Measurements from ENCODE around the gene SPINT1. TPM values are rescaled to one million over a fixed set of nuclear protein-coding genes. Genes with fewer than 3 reads are reported as not detected.

SPINT1 gene
- total RNA-seq, 2 donors from 2014 or later: 392 to 417 TPM

DNA sequence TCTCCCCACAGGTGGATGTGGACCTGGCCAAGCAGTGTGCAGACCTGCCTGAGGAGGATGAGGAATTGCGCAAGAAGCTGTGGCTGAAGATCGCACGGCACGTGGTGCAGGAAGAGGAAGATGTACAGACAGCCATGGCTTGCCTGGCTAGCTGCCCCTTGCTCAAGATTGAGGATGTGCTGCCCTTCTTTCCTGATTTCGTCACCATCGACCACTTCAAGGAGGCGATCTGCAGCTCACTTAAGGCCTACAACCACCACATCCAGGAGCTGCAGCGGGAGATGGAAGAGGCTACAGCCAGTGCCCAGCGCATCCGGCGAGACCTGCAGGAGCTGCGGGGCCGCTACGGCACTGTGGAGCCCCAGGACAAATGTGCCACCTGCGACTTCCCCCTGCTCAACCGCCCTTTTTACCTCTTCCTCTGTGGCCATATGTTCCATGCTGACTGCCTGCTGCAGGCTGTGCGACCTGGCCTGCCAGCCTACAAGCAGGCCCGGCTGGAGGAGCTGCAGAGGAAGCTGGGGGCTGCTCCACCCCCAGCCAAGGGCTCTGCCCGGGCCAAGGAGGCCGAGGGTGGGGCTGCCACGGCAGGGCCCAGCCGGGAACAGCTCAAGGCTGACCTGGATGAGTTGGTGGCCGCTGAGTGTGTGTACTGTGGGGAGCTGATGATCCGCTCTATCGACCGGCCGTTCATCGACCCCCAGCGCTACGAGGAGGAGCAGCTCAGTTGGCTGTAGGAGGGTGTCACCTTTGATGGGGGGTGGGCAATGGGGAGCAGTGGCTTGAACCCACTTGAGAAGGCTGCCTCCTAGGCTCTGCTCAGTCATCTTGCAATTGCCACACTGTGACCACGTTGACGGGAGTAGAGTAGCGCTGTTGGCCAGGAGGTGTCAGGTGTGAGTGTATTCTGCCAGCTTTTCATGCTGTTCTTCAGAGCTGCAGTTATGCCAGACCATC, 59.0 kb downstream of the SPINT1 start:
- DNase-seq (no peak), ATAC-seq (no peak)
- intact Hi-C loops (cut with DNase I, micrococcal nuclease): loop anchor here (5.0 to 10.0 kb wide), 2 partner anchors 282 to 284 kb away; no protein-coding TSS in a partner anchor

DNA sequence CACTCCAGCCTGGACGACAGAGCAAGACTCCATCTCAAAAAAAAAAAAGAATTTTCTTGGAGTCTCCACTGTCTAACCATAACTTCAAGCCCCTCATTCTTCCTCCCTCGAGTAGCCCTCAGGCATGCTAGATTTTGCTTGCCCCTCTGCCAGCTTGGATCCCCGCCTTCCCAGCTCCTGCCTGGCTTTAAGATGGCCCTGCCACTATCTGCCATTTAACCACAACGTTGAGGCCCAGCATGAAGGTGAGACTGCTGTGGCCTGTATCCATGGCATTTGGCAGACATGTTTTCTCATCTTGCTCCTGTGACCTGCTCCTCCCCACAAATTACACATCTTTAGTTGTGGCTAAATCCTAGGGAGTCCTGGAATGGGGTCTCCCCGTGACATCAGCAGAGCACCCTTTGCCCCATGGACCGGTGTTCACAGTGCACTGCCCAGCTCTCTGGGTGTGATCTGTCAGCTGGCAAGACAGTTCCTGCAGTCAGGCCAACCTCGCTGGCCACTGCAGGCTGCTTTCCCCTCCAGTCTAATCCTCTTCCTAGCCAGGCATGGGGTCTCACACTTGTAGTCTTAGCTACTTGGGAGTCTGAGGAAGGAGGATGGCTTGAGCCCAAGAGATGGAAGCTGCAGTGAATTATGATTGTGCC, 60.8 kb downstream of the SPINT1 start:
- intact Hi-C loops (cut with DNase I, micrococcal nuclease): loop anchor here (5.0 to 10.0 kb wide), 2 partner anchors 280 to 283 kb away; no protein-coding TSS in a partner anchor
- ATAC-seq: no peak
- no peak for DNase-seq

DNA sequence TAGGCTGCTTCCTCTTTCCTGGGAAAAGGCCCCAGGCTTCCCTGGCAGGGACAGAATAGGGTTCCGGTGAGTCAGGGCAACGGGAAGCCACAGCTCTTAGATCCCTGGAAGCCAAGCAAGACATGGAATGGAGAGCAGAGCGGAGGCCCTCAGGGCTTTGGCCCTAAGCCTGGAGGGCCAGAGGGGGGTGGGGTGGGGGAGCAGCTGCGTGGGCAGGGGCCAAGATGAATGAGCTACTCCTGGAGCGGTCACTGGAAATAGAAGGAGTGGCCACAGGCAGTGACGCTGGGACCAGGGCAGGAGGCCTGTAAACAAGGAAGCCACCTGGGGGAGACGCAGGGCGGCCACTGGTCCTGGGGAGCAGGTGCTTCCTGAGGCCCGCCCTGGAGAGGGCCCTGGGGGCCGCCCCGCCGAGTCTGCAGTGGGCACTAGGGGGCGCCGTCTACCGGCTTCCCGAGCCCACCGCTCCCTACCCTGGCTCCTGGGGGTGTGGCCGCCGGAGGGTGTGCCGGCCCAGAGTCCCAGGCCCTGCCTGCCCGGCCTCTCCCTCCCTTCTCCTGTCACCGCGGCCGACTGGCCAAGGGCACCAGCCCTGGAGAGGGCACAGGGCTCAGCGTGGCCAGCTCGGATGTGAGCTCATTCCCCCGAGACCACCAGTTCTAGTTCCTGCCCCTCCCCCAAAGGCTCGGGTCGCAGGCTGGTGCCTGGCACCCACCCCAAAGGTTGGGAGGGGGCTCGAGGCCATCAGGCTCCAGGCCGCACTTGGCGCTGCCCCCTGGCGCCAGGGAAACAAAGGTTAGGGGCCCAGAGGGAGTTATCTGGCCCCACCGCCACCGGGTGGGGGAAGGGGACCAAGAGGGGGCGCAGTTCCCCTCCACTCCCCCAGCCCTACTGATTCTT, 62.5 kb downstream of the SPINT1 start:
- DNase-seq (peak; percentile 95 to 96), ATAC-seq (peak; percentile 80)
- intact Hi-C loops (cut with DNase I, micrococcal nuclease): loop anchor here (2.0 to 10.0 kb wide), 2 partner anchors 112 to 278 kb away; no protein-coding TSS in a partner anchor

DNA sequence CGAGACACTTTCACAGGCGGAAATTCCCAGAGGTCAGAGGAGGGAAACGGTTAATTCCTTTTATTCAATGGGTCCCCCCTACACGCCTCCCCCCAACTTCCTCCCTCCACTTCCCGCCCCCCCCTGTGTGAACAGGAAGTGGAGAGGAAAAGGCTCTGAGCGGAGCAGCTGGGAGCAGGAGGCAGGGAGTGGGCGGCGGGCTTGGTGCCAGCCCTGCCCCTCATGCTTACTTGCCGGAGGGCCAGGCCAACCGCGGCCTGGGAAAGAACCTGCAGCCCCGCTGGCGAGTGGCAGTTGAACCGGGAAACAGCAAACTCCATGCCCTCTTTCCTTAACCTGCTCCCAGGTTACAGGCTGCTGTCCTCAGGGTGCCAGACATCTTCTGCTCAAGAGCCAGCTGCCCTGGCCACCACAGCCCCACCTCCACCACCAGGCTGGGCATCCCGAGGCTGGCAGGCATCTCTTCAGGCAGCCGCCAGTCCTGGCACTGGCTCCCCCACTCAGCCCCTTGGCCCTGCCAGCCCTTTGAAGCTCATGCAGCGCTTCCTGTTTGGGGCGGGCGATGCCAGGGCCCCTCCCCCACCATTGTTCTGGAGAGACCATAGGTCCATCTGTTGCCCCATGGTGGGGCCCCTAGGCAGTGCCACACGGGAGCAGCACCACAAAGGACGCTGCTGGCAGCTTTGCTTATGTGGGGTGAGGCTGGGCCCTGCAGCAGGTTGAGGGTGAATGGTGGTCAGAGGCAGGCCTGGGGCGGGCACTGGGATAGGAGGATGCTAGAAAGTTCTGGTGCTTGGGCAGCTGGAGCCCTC, 63.3 kb downstream of the SPINT1 start:
- peak; percentile 82 to 84 for DNase-seq
- peak; percentile 40 for ATAC-seq
- intact Hi-C loops (cut with DNase I, micrococcal nuclease): loop anchor here (2.0 to 10.0 kb wide), 2 partner anchors 112 to 278 kb away; no protein-coding TSS in a partner anchor

Other genes starting within 250 kb of the SPINT1 start
- 1 to 10 TPM; 2.4 to 8.0 TPM for gene KNL1, start 249.8 kb upstream of the SPINT1 start, total RNA-seq
- gene RAD51, start 148.9 kb upstream of the SPINT1 start, total RNA-seq: 1 to 10 TPM; 2.6 to 7.1 TPM
- 10 to 100 TPM; 32.4 to 40.2 TPM for gene RMDN3, start 88.8 kb upstream of the SPINT1 start, total RNA-seq
- gene GCHFR, start 80.0 kb upstream of the SPINT1 start, total RNA-seq: 10 to 100 TPM; 21.2 to 35.1 TPM
- gene C15orf62, start 74.1 kb upstream of the SPINT1 start, total RNA-seq: under 1 TPM; 0.25 to 0.61 TPM
- gene ZFYVE19, start 37.0 kb upstream of the SPINT1 start, total RNA-seq: 10 to 100 TPM; 25.3 to 26.8 TPM
- 10 to 100 TPM; 32.8 to 36.9 TPM for gene DNAJC17, start 36.6 kb upstream of the SPINT1 start, total RNA-seq
- 100 to 1,000 TPM; 153 to 171 TPM for gene PPP1R14D, start 15.3 kb upstream of the SPINT1 start, total RNA-seq
- gene RHOV, start 30.2 kb downstream of the SPINT1 start, total RNA-seq: 1 to 10 TPM; 3.7 to 8.9 TPM
- gene VPS18, start 50.4 kb downstream of the SPINT1 start, total RNA-seq: 10 to 100 TPM; 20.8 to 20.9 TPM
- gene DLL4, start 85.3 kb downstream of the SPINT1 start, total RNA-seq: 10 to 100 TPM; 14.0 to 15.9 TPM
- gene CHAC1, start 109.4 kb downstream of the SPINT1 start, total RNA-seq: 10 to 100 TPM in 1 of 2 donors, 1 to 10 TPM in 1; 1.8 to 11.0 TPM